K562 (cell line): Measurements from ENCODE around the gene LRRC14B. TPM values are rescaled to one million over a fixed set of nuclear protein-coding genes. Genes with fewer than 3 reads are reported as not detected.

Experiments
- ATAC-seq: fragments of 200-7000 bp; cut with Tn5 transposase; 3 replicates; pipeline ENCODE4 v1.9.1; 2020; ENCODE audit warnings: moderate library complexity
- BruUV-seq: library from RNA; stranded (reverse); fragments of 400-500 nt; replicated peaks from 2 replicates; lab custom pipeline; 2021; lab: Mats Ljungman, UMichigan
- CTCF ChIA-PET: fragments of 300-600 bp; formaldehyde crosslinking; extraction: SDS; loops from one replicate; lab custom pipeline; 2021; ENCODE audit warnings: low intra/inter-chr PET ratio; lab: Yijun Ruan, JAX
- POLR2A ChIA-PET: fragments of 300-600, 350-650 bp; sonication (Branson Sonifier 250); formaldehyde crosslinking; extraction: SDS; loops from one replicate; lab custom pipeline; 2021; ENCODE audit warnings: antibody characterized with exemption, inconsistent platforms; lab: Yijun Ruan, JAX
- DNase-seq, 4 experiments: peaks; one replicate each; pipeline versions ENCODE4 v3.0.0 to v3.0.0-alpha.2; 2011 to 2018; ENCODE audit warnings: low spot score in 3 of 4, mixed read lengths in 3 of 4; ENCODE audit errors: extremely low read depth in 1 of 4
- FAIRE-seq: peaks from 2 replicates; lab custom pipeline; 2011; peaks lifted over from hg19 to GRCh38; lab: Jason Lieb, UNC
- H2AFZ ChIP-seq: 2 replicates; pipeline ENCODE4 v1.6.0; 2011; ENCODE audit warnings: low read depth, low read length, control low read depth, inconsistent platforms
- H3K27ac ChIP-seq: fragments of 200-600 bp; 3 replicates; pipeline ENCODE4 v1.8.0; 2011; ENCODE audit warnings: low read depth, mild to moderate bottlenecking, control low read depth, inconsistent platforms, low read length, moderate library complexity, mixed read lengths; ENCODE audit errors: extremely low read depth
- H3K27me3 ChIP-seq, 2 experiments: fragments of 300-600 bp in 1 of 2; 2 replicates in 1 of 2; 3 replicates in 1 of 2; pipeline versions ENCODE4 v1.6.0 to v1.8.0; 2011; ENCODE audit warnings: inconsistent platforms in 2 of 2, low read length in 2 of 2, mild to moderate bottlenecking in 1 of 2, mixed read lengths in 1 of 2, moderate library complexity in 1 of 2; ENCODE audit not compliant: control insufficient read depth in 2 of 2, insufficient read depth in 2 of 2
- H3K36me3 ChIP-seq: fragments of 300-600 bp; 3 replicates; pipeline ENCODE4 v1.8.0; 2011; ENCODE audit warnings: mild to moderate bottlenecking, low read length, inconsistent platforms; ENCODE audit not compliant: control insufficient read depth, insufficient read depth
- H3K4me1 ChIP-seq, 2 experiments: fragments of 200-600 bp in 1 of 2; replicated peaks in 1 of 2; 2 replicates in 1 of 2; 3 replicates in 1 of 2; pipeline versions ENCODE4 v1.5.1 to v1.8.0; 2011; ENCODE audit warnings: inconsistent platforms in 2 of 2, low read length in 2 of 2, mild to moderate bottlenecking in 1 of 2, mixed read lengths in 1 of 2, moderate library complexity in 1 of 2; ENCODE audit not compliant: control insufficient read depth in 2 of 2, insufficient read depth in 2 of 2
- H3K4me2 ChIP-seq: 2 replicates; pipeline ENCODE4 v1.6.1; 2011; ENCODE audit warnings: low read length, control low read depth, inconsistent platforms, mixed read lengths; ENCODE audit not compliant: insufficient read depth
- H3K4me3 ChIP-seq: fragments of 200-600 bp; sonication (generic), shearing (Covaris generic); 2 replicates; pipeline ENCODE4 v1.5.1; 2016; ENCODE audit warnings: control low read depth, inconsistent platforms
- H3K79me2 ChIP-seq: fragments of 200-600 bp; 3 replicates; pipeline ENCODE4 v1.8.0; 2011; ENCODE audit warnings: low read length, inconsistent platforms; ENCODE audit not compliant: control insufficient read depth, insufficient read depth
- H3K9ac ChIP-seq, 2 experiments: 2 replicates each; pipeline versions ENCODE4 v1.6.0 to v1.6.1; 2011; ENCODE audit warnings: low read depth in 2 of 2, low read length in 2 of 2, control low read depth in 1 of 2, inconsistent platforms in 1 of 2, mild to moderate bottlenecking in 1 of 2, mixed read lengths in 1 of 2; ENCODE audit not compliant: insufficient read depth in 1 of 2
- H3K9me1 ChIP-seq: one replicate; pipeline ENCODE4 v1.6.0; 2011; ENCODE audit warnings: inconsistent platforms, mild to moderate bottlenecking, low read length, moderate library complexity; ENCODE audit not compliant: control insufficient read depth, insufficient read depth
- H3K9me3 ChIP-seq: replicated peaks from 2 replicates; pipeline ENCODE4 v1.5.1; 2011; ENCODE audit warnings: low read depth, low read length, inconsistent platforms; ENCODE audit not compliant: control insufficient read depth, insufficient read depth
- H4K20me1 ChIP-seq: replicated peaks from 2 replicates; pipeline ENCODE4 v1.6.1; 2011; ENCODE audit warnings: low read length, inconsistent platforms, mixed read lengths; ENCODE audit not compliant: control insufficient read depth, insufficient read depth
- CAMTA2 ChIP-seq: fragments of 250-450 bp; sonication (Bioruptor Pico); conservative IDR thresholded peaks from 2 replicates; pipeline ENCODE4 v1.5.1; 2022
- CTBP1 ChIP-seq: fragments of 450-650 bp; IDR thresholded peaks from 2 replicates; pipeline ENCODE4 v1.6.1; 2016; ENCODE audit warnings: borderline replicate concordance
- E2F3 ChIP-seq: fragments of 250-450 bp; sonication (Bioruptor Pico); IDR thresholded peaks from 2 replicates; pipeline ENCODE4 v1.4.0; 2020; ENCODE audit warnings: mild to moderate bottlenecking
- GATA2 ChIP-seq: sonication (generic); formaldehyde crosslinking; IDR thresholded peaks from 2 replicates; pipeline ENCODE4 v1.4.0; 2020; ENCODE audit warnings: mild to moderate bottlenecking, missing genetic modification reagents
- GATAD2A ChIP-seq: fragments of 450-650 bp; IDR thresholded peaks from 2 replicates; pipeline ENCODE4 v1.6.1; 2017
- HDAC1 ChIP-seq, 2 experiments: fragments of 450-650 bp; IDR thresholded peaks; 2 replicates each; pipeline ENCODE4 v1.6.1; 2016 to 2017; ENCODE audit warnings: inconsistent platforms in 1 of 2, mild to moderate bottlenecking in 1 of 2, moderate library complexity in 1 of 2
- HNRNPK ChIP-seq: fragments of 200-400 bp; formaldehyde crosslinking; IDR thresholded peaks from one replicate; pipeline ENCODE4 v1.6.1; 2018; ENCODE audit warnings: mild to moderate bottlenecking, low read depth, low read length; ENCODE audit not compliant: poor library complexity, severe bottlenecking
- LARP7 ChIP-seq: fragments of 450-650 bp; IDR thresholded peaks from 2 replicates; pipeline ENCODE4 v1.6.1; 2016
- NKRF ChIP-seq: fragments of 450-650 bp; IDR thresholded peaks from 2 replicates; pipeline ENCODE4 v1.6.1; 2016; ENCODE audit warnings: borderline replicate concordance
- SIX5 ChIP-seq, 2 experiments: IDR thresholded peaks; 2 replicates each; pipeline ENCODE4 v1.6.1; 2011; ENCODE audit warnings: low read length in 2 of 2, borderline replicate concordance in 1 of 2, low read depth in 1 of 2, mild to moderate bottlenecking in 1 of 2, moderate library complexity in 1 of 2; ENCODE audit not compliant: insufficient read depth in 1 of 2
- SMAD1 ChIP-seq: fragments of 150-350 bp; IDR thresholded peaks from 2 replicates; pipeline ENCODE4 v1.6.1; 2014; ENCODE audit warnings: low read length, low read depth; ENCODE audit not compliant: partially characterized antibody
- SMAD4 ChIP-seq: fragments of 250-450 bp; sonication (Bioruptor Pico); conservative IDR thresholded peaks from 2 replicates; pipeline ENCODE4 v1.8.0; 2021; ENCODE audit warnings: inconsistent platforms, mild to moderate bottlenecking, moderate library complexity
- TCF7 ChIP-seq: sonication (generic); IDR thresholded peaks from 2 replicates; pipeline ENCODE4 v1.6.1; 2016; ENCODE audit warnings: antibody characterized with exemption, borderline replicate concordance
- ZBTB1 ChIP-seq: sonication (generic); formaldehyde crosslinking; IDR thresholded peaks from 2 replicates; pipeline ENCODE4 v1.8.1; 2023; ENCODE audit warnings: missing genetic modification reagents, low read depth, mild to moderate bottlenecking, borderline replicate concordance
- ZKSCAN8 ChIP-seq: fragments of 200-800 bp; sonication (Bioruptor generic); IDR thresholded peaks from 2 replicates; pipeline ENCODE4 v1.6.1; 2016; ENCODE audit warnings: missing genetic modification characterization, missing compliant biosample characterization
- ZNF561 ChIP-seq: fragments of 450-650 bp; formaldehyde crosslinking; conservative IDR thresholded peaks from 2 replicates; pipeline ENCODE4 v1.4.0; 2020; ENCODE audit warnings: mild to moderate bottlenecking, moderate library complexity
- ZNF586 ChIP-seq: fragments of 450-650 bp; formaldehyde crosslinking; conservative IDR thresholded peaks from 2 replicates; pipeline ENCODE4 v1.4.0; 2020; ENCODE audit warnings: mild to moderate bottlenecking, moderate library complexity
- WGBS: fragments of 100-300 bp; shearing (Covaris generic); methylation state at CpG from one replicate; pipeline ENCODE4 v1.1.6; 2016; ENCODE audit warnings: low coverage, mixed read lengths; ENCODE audit not compliant: insufficient coverage; ENCODE audit errors: missing lambda C conversion rate; 5-methylcytosine and 5-hydroxymethylcytosine counted together
- in situ Hi-C: fragments of 300-500 bp; cut with MboI; formaldehyde crosslinking; loops from 4 replicates; pipeline ENCODE4 v1.15.0; 2018; ENCODE audit warnings: inconsistent platforms, mixed read lengths
- intact Hi-C: fragments of 100-400 bp; cut with micrococcal nuclease; formaldehyde crosslinking; loops from 2 replicates; pipeline ENCODE4 v1.14.2; 2022
- polyA plus RNA-seq, 8 experiments: library from polyadenylated mRNA; depleted of rRNA in 4 of 8; stranded (reverse) in 5 of 8; unstranded in 3 of 8; fragments of >200 nt; fragmentation: Nextera tagmentation in 2 of 8; fragmentation: Illumina TruSeq in 1 of 8; extraction: Ambion mirVana in 2 of 8; extraction: Trizol in 1 of 8; gene quantifications; 2 replicates each; pipeline versions ENCODE4 v1.2.1 to v1.2.3, GENCODE V29; 2011 to 2014; ENCODE audit warnings: inconsistent platforms in 1 of 8, missing spikeins in 1 of 8
- total RNA-seq, 7 experiments: library from RNA; depleted of rRNA in 6 of 7; stranded (reverse); fragments of >200 nt in 6 of 7; fragmentation: Illumina TruSeq in 2 of 7; extraction: Trizol in 2 of 7; gene quantifications; 2 replicates each; pipeline versions ENCODE4 v1.2.1 to v1.2.3, GENCODE V29; 2011 to 2021; ENCODE audit warnings: low replicate concordance in 1 of 7
- TF ChIP-seq, protein P1 (sequence below), 2 experiments: fragments of 450-650 bp in 1 of 2; sonication (generic) in 1 of 2; formaldehyde crosslinking in 1 of 2; IDR thresholded peaks in 1 of 2; conservative IDR thresholded peaks in 1 of 2; 2 replicates each; pipeline versions ENCODE4 v1.6.1 to v1.8.1; 2016 to 2023; ENCODE audit warnings: mild to moderate bottlenecking in 2 of 2, moderate library complexity in 2 of 2, inconsistent platforms in 1 of 2, missing genetic modification reagents in 1 of 2

Gene LRRC14B
- total and polyA plus RNA-seq, 9 of the 15 experiments (the other 6 are each of a cell fraction or from before 2014, with no cell fraction given): not detected

- TF ChIP-seq SIX5 (IDR thresholded peaks at IDR 0.05; ENCODE audit: borderline replicate concordance in 1 of 2, insufficient read depth in 1 of 2, low read depth in 1 of 2, low read length in 2 of 2) (no peak), CTBP1 (no peak), CAMTA2 (CRISPR knock-in tag) (no peak), SMAD1 (no peak), ZKSCAN8 (CRISPR knock-in tag) (no peak), HNRNPK (no peak), E2F3 (CRISPR knock-in tag) (no peak), GATA2 (no peak), SMAD4 (CRISPR knock-in tag) (no peak)
Observed at GRCh38 chr5:161803-162110, 29.5 kb upstream of the LRRC14B start (continued).

GRCh38 chr5:162190-162564, 29.1 kb upstream of the LRRC14B start:
- no peaks in the 10 kb centered on the region for H3K9me3 ChIP-seq
- BruUV-seq: no TSS peak
- in situ Hi-C loops (no loop called here), intact Hi-C loops (no loop called here)
- DNase-seq: no peak
- H3K9ac ChIP-seq: no peak overlapping the region
- CTCF ChIA-PET: no interaction called here
- under 1% methylated on average over 19 of the region's 19 CpGs for WGBS
- H3K36me3 ChIP-seq: no peaks in the 10 kb centered on the region
- TF ChIP-seq ZNF561 (CRISPR knock-in tag) (no peak), ZNF586 (CRISPR knock-in tag) (no peak), ZBTB1 (CRISPR knock-in tag) (no peak), TCF7 (no peak), GATAD2A (no peak), NKRF (no peak), LARP7 (no peak), HDAC1 (IDR thresholded peaks at IDR 0.05) (no peak)
- TF ChIP-seq, protein P1, sequence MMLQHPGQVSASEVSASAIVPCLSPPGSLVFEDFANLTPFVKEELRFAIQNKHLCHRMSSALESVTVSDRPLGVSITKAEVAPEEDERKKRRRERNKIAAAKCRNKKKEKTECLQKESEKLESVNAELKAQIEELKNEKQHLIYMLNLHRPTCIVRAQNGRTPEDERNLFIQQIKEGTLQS (IDR thresholded peaks at IDR 0.05): no peak
- TF ChIP-seq, protein P1 (CRISPR knock-in tag; conservative IDR thresholded peaks at IDR 0.05): no peak
- H3K4me2 ChIP-seq: no peak overlapping the region
- no peak overlapping the region for H2AFZ ChIP-seq
- ATAC-seq: no peak
- peaks cover 0 to 9% of the 10 kb centered on the region in 2 experiments; a peak in 1 of 5 replicates for H3K4me1 ChIP-seq
- H3K79me2 ChIP-seq: no peaks in the 10 kb centered on the region
- peaks cover 5% of the 10 kb centered on the region; the same call in 1 of the 2 replicates for H4K20me1 ChIP-seq
- POLR2A ChIA-PET: no interaction called here
- H3K27me3 ChIP-seq: peaks cover 31 to 65% of the 10 kb centered on the region in 2 experiments
- FAIRE-seq: no peak
- H3K4me3 ChIP-seq: no peak overlapping the region
- no peaks in the 10 kb centered on the region for H3K9me1 ChIP-seq
- H3K27ac ChIP-seq: no peak overlapping the region
